ENCODE measurements around the gene CDK2AP2. TPM values are rescaled to one million over a fixed set of nuclear protein-coding genes. Genes with fewer than 3 reads are reported as not detected.

CDK2AP2 gene
- total and polyA plus RNA-seq, 9 of the 15 experiments (the other 6 are each of a cell fraction or from before 2014, with no cell fraction given) = 4.4 to 47.4 (median 21.7) TPM

DNA sequence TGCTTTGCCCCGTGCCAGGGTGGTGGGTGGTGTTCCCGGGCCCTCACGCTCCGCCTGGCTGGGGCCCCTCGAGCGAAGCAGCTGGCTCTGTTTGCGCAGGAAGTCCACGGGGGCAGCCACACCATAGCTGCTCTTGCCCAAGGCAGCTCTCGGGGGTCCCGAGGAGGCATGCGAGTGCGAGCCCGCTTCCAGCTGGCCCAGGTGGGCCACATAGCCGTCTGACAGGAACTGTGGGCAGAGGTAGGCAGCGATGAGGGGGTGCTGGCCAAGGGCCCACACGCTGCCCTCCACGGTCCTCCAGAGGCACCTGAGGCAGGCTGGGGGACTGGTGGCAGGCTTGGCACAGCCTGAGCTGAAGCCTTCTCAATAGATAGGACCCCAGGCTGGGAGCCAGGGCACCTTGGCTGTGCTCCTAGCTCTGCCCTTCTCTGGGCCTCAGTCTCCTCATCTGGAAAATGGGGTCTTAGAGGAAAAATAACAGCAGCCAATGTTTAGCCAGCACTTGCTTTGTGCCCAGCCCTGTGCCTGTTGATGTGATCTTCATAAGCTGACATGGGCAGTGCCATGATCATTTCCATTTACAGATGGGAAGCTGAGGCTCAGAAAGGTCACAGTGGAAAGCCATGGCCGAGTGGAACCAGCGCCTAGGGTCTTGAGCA, 15.8 kb downstream of the CDK2AP2 start (continued):
- no peak for TF ChIP-seq KLF1 (tag; IDR thresholded peaks at IDR 0.05)
- TF ChIP-seq, protein P1, sequence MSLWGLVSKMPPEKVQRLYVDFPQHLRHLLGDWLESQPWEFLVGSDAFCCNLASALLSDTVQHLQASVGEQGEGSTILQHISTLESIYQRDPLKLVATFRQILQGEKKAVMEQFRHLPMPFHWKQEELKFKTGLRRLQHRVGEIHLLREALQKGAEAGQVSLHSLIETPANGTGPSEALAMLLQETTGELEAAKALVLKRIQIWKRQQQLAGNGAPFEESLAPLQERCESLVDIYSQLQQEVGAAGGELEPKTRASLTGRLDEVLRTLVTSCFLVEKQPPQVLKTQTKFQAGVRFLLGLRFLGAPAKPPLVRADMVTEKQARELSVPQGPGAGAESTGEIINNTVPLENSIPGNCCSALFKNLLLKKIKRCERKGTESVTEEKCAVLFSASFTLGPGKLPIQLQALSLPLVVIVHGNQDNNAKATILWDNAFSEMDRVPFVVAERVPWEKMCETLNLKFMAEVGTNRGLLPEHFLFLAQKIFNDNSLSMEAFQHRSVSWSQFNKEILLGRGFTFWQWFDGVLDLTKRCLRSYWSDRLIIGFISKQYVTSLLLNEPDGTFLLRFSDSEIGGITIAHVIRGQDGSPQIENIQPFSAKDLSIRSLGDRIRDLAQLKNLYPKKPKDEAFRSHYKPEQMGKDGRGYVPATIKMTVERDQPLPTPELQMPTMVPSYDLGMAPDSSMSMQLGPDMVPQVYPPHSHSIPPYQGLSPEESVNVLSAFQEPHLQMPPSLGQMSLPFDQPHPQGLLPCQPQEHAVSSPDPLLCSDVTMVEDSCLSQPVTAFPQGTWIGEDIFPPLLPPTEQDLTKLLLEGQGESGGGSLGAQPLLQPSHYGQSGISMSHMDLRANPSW (CRISPR knock-in tag; IDR thresholded peaks at IDR 0.05) = no peak
- TF ChIP-seq, protein P2, sequence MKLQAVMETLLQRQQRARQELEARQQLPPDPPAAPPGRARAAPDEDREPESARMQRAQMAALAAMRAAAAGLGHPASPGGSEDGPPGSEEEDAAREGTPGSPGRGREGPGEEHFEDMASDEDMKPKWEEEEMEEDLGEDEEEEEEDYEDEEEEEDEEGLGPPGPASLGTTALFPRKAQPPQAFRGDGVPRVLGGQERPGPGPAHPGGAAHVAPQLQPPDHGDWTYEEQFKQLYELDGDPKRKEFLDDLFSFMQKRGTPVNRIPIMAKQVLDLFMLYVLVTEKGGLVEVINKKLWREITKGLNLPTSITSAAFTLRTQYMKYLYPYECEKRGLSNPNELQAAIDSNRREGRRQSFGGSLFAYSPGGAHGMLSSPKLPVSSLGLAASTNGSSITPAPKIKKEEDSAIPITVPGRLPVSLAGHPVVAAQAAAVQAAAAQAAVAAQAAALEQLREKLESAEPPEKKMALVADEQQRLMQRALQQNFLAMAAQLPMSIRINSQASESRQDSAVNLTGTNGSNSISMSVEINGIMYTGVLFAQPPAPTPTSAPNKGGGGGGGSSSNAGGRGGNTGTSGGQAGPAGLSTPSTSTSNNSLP (IDR thresholded peaks at IDR 0.05; ENCODE audit: borderline replicate concordance, low read depth, low read length) = no peak
- 0 out of 4 replicates have a peak, but pooled peaks of 1 of the 2 experiments have one; percentile 43 for TF ChIP-seq RCOR1 (IDR thresholded peaks at IDR 0.05; ENCODE audit: borderline replicate concordance in 1 of 2, low read depth in 2 of 2, low read length in 2 of 2)
- no peak for TF ChIP-seq YY1 (IDR thresholded peaks at IDR 0.05; ENCODE audit: borderline replicate concordance in 1 of 3, control insufficient read depth in 1 of 3, extremely low read depth in 1 of 3, insufficient read depth in 3 of 3, insufficient read length in 1 of 3, insufficient replicate concordance in 2 of 3, low read depth in 1 of 3, low read length in 2 of 3)
- TF ChIP-seq ZFX (CRISPR knock-in tag; IDR thresholded peaks at IDR 0.05) = no peak
- peak; percentile 56; the same call in 1 of the 2 replicates for TF ChIP-seq ESRRA (IDR thresholded peaks at IDR 0.05; ENCODE audit: borderline replicate concordance, low read depth)
- no peak for TF ChIP-seq ILK (tag; IDR thresholded peaks at IDR 0.05; ENCODE audit: borderline replicate concordance, low read depth)
- TF ChIP-seq RBM22 (IDR thresholded peaks at IDR 0.05; ENCODE audit: low read depth, low read length, poor library complexity, severe bottlenecking) = peak; percentile 20
- no peak for TF ChIP-seq HOXB6 (CRISPR knock-in tag; IDR thresholded peaks at IDR 0.05; ENCODE audit: borderline replicate concordance)
- TF ChIP-seq MXI1 (IDR thresholded peaks at IDR 0.05; ENCODE audit: low read depth, low read length) = no peak
- peak; percentile 26; the same call in 1 of the 2 replicates for TF ChIP-seq RBFOX2 (IDR thresholded peaks at IDR 0.05; ENCODE audit: low read depth, low read length)
- TF ChIP-seq, protein P3, sequence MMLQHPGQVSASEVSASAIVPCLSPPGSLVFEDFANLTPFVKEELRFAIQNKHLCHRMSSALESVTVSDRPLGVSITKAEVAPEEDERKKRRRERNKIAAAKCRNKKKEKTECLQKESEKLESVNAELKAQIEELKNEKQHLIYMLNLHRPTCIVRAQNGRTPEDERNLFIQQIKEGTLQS (IDR thresholded peaks at IDR 0.05) = no peak
- TF ChIP-seq, protein P3 (CRISPR knock-in tag; conservative IDR thresholded peaks at IDR 0.05) = no peak
- TF ChIP-seq MECOM (CRISPR knock-in tag; IDR thresholded peaks at IDR 0.05) = no peak
- TF ChIP-seq, protein P4, sequence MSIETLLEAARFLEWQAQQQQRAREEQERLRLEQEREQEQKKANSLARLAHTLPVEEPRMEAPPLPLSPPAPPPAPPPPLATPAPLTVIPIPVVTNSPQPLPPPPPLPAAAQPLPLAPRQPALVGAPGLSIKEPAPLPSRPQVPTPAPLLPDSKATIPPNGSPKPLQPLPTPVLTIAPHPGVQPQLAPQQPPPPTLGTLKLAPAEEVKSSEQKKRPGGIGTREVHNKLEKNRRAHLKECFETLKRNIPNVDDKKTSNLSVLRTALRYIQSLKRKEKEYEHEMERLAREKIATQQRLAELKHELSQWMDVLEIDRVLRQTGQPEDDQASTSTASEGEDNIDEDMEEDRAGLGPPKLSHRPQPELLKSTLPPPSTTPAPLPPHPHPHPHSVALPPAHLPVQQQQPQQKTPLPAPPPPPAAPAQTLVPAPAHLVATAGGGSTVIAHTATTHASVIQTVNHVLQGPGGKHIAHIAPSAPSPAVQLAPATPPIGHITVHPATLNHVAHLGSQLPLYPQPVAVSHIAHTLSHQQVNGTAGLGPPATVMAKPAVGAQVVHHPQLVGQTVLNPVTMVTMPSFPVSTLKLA (conservative IDR thresholded peaks at IDR 0.05) = no peak
- no peak for TF ChIP-seq ETS2 (tag; IDR thresholded peaks at IDR 0.05; ENCODE audit: borderline replicate concordance, poor library complexity, severe bottlenecking)
